HEK293 (cell line): ENCODE results near the gene CCT3.

Source experiments
- ATF2 ChIP-seq: fragments of 450-650 bp; formaldehyde crosslinking; IDR thresholded peaks from 2 replicates; pipeline ENCODE4 v1.5.1; 2016; ENCODE audit warnings: missing biosample characterization, missing genetic modification characterization, low read depth
- CTCF ChIP-seq: fragments of 450-650 bp; formaldehyde crosslinking; IDR thresholded peaks from 2 replicates; pipeline ENCODE4 v1.5.1; 2016; ENCODE audit warnings: missing biosample characterization, missing genetic modification characterization
- IKZF3 ChIP-seq: fragments of 450-650 bp; IDR thresholded peaks from 2 replicates; pipeline ENCODE4 v1.5.0; 2018; ENCODE audit warnings: missing biosample characterization, mild to moderate bottlenecking, missing genetic modification characterization, moderate library complexity
- KLF16 ChIP-seq: fragments of 450-650 bp; formaldehyde crosslinking; IDR thresholded peaks from 2 replicates; pipeline ENCODE4 v1.5.1; 2017; ENCODE audit warnings: missing biosample characterization, missing genetic modification characterization
- KLF9 ChIP-seq: fragments of 450-650 bp; formaldehyde crosslinking; IDR thresholded peaks from 2 replicates; pipeline ENCODE4 v1.5.1; 2016; ENCODE audit warnings: missing biosample characterization, missing genetic modification characterization, low read depth
- ZNF398 ChIP-seq: fragments of 450-650 bp; formaldehyde crosslinking; IDR thresholded peaks from 2 replicates; pipeline ENCODE4 v1.5.1; 2017; ENCODE audit warnings: missing biosample characterization, missing genetic modification characterization
- ZNF521 ChIP-seq: fragments of 450-650 bp; formaldehyde crosslinking; IDR thresholded peaks from 2 replicates; pipeline ENCODE4 v1.5.1; 2017; ENCODE audit warnings: missing biosample characterization, mild to moderate bottlenecking, missing genetic modification characterization
- ZNF610 ChIP-seq: fragments of 450-650 bp; formaldehyde crosslinking; IDR thresholded peaks from 2 replicates; pipeline ENCODE4 v1.5.1; 2016; ENCODE audit warnings: missing biosample characterization, missing genetic modification characterization, borderline replicate concordance
- ZNF623 ChIP-seq: fragments of 450-650 bp; formaldehyde crosslinking; IDR thresholded peaks from 2 replicates; pipeline ENCODE4 v1.5.1; 2016; ENCODE audit warnings: missing biosample characterization, missing genetic modification characterization

- TF ChIP-seq CTCF = no peak
- TF ChIP-seq KLF16 (tag by site-specific recombination) = no peak
- no peak for TF ChIP-seq IKZF3 (tag by site-specific recombination)
- no peak for TF ChIP-seq ZNF623
- TF ChIP-seq ATF2 (tag by site-specific recombination) = no peak
- TF ChIP-seq ZNF398 = no peak
- TF ChIP-seq ZNF521 (tag by site-specific recombination) = no peak
- TF ChIP-seq KLF9 (tag by site-specific recombination) = no peak
- no peak for TF ChIP-seq ZNF610 (tag by site-specific recombination)
Observed at GRCh38 chr1:156384007-156384406, 45.9 kb upstream of the CCT3 start.
